Neuronal stem cell (in vitro differentiated cells): Measurements from ENCODE around the gene AGO3.

Experiments used
- DNase-seq: peaks from one replicate; pipeline ENCODE4 v3.0.0-alpha.2; 2013; ENCODE audit warnings: low spot score
- H2AFZ ChIP-seq: one replicate; pipeline ENCODE4 v1.6.1; 2013; ENCODE audit warnings: mild to moderate bottlenecking, low read length, inconsistent platforms
- H2AK5ac ChIP-seq: 2 replicates; pipeline ENCODE4 v1.6.1; 2013; ENCODE audit warnings: low read depth, mild to moderate bottlenecking, inconsistent platforms, low read length, moderate library complexity, mixed read lengths
- H2BK120ac ChIP-seq: 2 replicates; pipeline ENCODE4 v1.6.1; 2013; ENCODE audit warnings: low read depth, mild to moderate bottlenecking, inconsistent platforms, low read length, moderate library complexity, mixed read lengths
- H2BK12ac ChIP-seq: one replicate; pipeline ENCODE4 v1.6.1; 2013; ENCODE audit warnings: low read length, inconsistent platforms
- H2BK15ac ChIP-seq: 2 replicates; pipeline ENCODE4 v1.6.1; 2013; ENCODE audit warnings: mild to moderate bottlenecking, low read length, inconsistent platforms, mixed read lengths
- H2BK5ac ChIP-seq: one replicate; pipeline ENCODE4 v1.6.1; 2013; ENCODE audit warnings: inconsistent platforms, mild to moderate bottlenecking, low read length, moderate library complexity
- H3K14ac ChIP-seq: one replicate; pipeline ENCODE4 v1.6.1; 2013; ENCODE audit warnings: low read length, inconsistent platforms
- H3K18ac ChIP-seq: 2 replicates; pipeline ENCODE4 v1.6.1; 2013; ENCODE audit warnings: low read length, inconsistent platforms
- H3K23ac ChIP-seq: 2 replicates; pipeline ENCODE4 v1.6.1; 2013; ENCODE audit warnings: low read depth, mild to moderate bottlenecking, mixed read lengths, low read length, inconsistent platforms; ENCODE audit not compliant: poor library complexity
- H3K27ac ChIP-seq: replicated peaks from 3 replicates; pipeline ENCODE4 v1.5.1; 2013; ENCODE audit warnings: low read length, inconsistent platforms
- H3K27me3 ChIP-seq, 3 experiments: 2 replicates each; pipeline ENCODE4 v1.6.1; 2013; ENCODE audit warnings: low read length in 3 of 3, mild to moderate bottlenecking in 2 of 3, inconsistent platforms in 1 of 3, low read depth in 1 of 3, mixed read lengths in 1 of 3, moderate library complexity in 1 of 3; ENCODE audit not compliant: control insufficient read depth in 3 of 3, insufficient read depth in 3 of 3
- H3K36me3 ChIP-seq, 2 donors: replicated peaks in 1 of 2; 2 replicates each; pipeline ENCODE4 v1.6.1; 2013; ENCODE audit warnings: low read length in 2 of 2; ENCODE audit not compliant: control insufficient read depth in 2 of 2, insufficient read depth in 2 of 2
- H3K4ac ChIP-seq: 2 replicates; pipeline ENCODE4 v1.6.1; 2013; ENCODE audit warnings: inconsistent platforms, mild to moderate bottlenecking, low read length, moderate library complexity
- H3K4me1 ChIP-seq, 2 donors: 1 replicate in 1 of 2; 2 replicates in 1 of 2; pipeline ENCODE4 v1.6.1; 2013; ENCODE audit warnings: low read length in 2 of 2, low read depth in 1 of 2; ENCODE audit not compliant: control insufficient read depth in 2 of 2, insufficient read depth in 1 of 2
- H3K4me2 ChIP-seq: one replicate; pipeline ENCODE4 v1.6.1; 2013; ENCODE audit warnings: mild to moderate bottlenecking, low read length, inconsistent platforms; ENCODE audit not compliant: insufficient read depth, poor library complexity, severe bottlenecking
- H3K4me3 ChIP-seq, 2 donors: 2 replicates each; pipeline ENCODE4 v1.5.1; 2013; ENCODE audit warnings: low read length in 2 of 2, mild to moderate bottlenecking in 2 of 2, inconsistent platforms in 1 of 2, moderate library complexity in 1 of 2
- H3K79me1 ChIP-seq: one replicate; pipeline ENCODE4 v1.6.1; 2013; ENCODE audit warnings: low read depth, mild to moderate bottlenecking, inconsistent platforms, low read length, moderate library complexity
- H3K9ac ChIP-seq: one replicate; pipeline ENCODE4 v1.6.1; 2013; ENCODE audit warnings: mild to moderate bottlenecking, low read depth, low read length, inconsistent platforms; ENCODE audit not compliant: poor library complexity
- H3K9me3 ChIP-seq, 2 donors: replicated peaks in 1 of 2; 2 replicates each; pipeline versions ENCODE3 to v1.6.1; 2013; ENCODE audit warnings: low read length in 2 of 2, mild to moderate bottlenecking in 2 of 2, inconsistent platforms in 1 of 2, low read depth in 1 of 2, mixed read lengths in 1 of 2, moderate library complexity in 1 of 2; ENCODE audit not compliant: control insufficient read depth in 2 of 2, insufficient read depth in 1 of 2
- H4K8ac ChIP-seq: one replicate; pipeline ENCODE4 v1.6.1; 2013; ENCODE audit warnings: low read depth, mild to moderate bottlenecking, inconsistent platforms, low read length, moderate library complexity
- H4K91ac ChIP-seq: one replicate; pipeline ENCODE4 v1.6.1; 2013; ENCODE audit warnings: low read length, low read depth, mild to moderate bottlenecking, inconsistent platforms; ENCODE audit not compliant: poor library complexity
- WGBS, 2 donors: extraction: QIAGEN DNeasy Blood & Tissue Kit; methylation state at CpG; one replicate each; pipeline ENCODE4 v1.1.7; 2013; ENCODE audit warnings: missing lambda C conversion rate in 2 of 2, mixed read lengths in 1 of 2; ENCODE audit not compliant: insufficient read length in 2 of 2, insufficient replicate concordance in 1 of 2; ENCODE audit errors: extremely low coverage in 2 of 2; 5-methylcytosine and 5-hydroxymethylcytosine counted together

AGO3 gene

DNA sequence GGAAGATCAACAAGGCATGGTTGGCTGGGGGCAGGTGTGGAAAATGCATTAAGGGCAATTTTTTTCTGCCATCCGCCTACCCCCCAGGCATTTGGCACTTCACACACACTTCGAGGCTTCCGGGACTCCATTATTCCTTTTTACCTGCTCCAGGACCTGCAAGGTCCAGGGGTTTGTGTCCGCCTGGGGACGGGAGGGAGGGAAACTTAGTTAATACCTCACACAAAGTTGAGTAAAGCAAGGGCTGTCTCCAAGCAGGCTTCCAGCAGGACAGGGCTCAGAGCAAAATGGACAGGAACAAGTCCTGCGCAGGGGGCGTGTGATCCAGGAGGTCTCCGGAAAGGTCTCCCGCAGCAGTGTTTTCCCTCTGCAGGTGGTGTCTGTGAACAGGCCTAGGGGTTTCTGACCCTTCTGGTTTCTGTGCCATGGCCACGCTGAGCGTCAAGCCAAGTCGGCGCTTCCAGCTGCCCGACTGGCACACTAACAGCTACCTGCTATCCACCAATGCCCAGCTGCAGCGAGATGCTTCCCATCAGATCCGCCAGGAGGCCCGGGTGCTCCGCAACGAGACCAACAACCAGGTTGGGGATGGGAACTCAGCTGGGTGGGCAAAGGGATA lies 153.7 kb downstream of the AGO3 start:
- Histone ChIP-seq H3K27ac (no peak overlapping the region), H4K8ac (no peak overlapping the region)
- no CpG with 5 or more reads among the region's 19 CpGs for WGBS, 2 donors

DNA sequence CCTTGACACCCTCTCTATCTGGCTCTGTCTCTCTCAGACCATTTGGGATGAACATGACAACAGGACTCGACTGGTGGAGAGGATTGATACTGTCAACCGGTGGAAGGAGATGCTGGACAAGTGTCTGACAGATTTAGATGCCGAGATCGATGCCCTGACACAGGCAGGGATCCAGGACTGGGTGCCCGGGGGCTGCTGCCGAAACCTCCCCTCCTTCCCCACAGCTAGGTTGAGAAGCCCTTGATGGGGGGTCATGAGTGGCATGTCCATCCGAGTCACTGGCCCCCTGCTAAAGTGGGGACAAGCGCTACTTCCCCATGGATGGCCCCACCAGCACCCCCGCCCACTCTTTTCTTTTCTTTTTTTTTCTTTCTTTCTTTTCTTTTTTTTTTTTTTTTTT lies 154.2 kb downstream of the AGO3 start:
- Histone ChIP-seq H3K9me3 (no peaks in the 10 kb centered on the region), H3K18ac (no peak overlapping the region), H2AFZ (no peak overlapping the region), H3K79me1 (peaks cover 14% of the 10 kb centered on the region), H2BK120ac (no peak overlapping the region), H2BK12ac (no peak overlapping the region), H3K4me1 (peaks cover 14% of the 10 kb centered on the region in 2 donors), H4K91ac (no peak overlapping the region), H3K27me3 (no peaks in the 10 kb centered on the region), H2AK5ac (no peak overlapping the region), H3K23ac (no peak overlapping the region), H2BK5ac (no peak overlapping the region), H2BK15ac (peak overlapping the region; percentile 7), H3K9ac (no peak overlapping the region), H3K4me3 (no peak overlapping the region), H3K36me3 (peaks cover 15 to 16% of the 10 kb centered on the region in 2 donors), H3K27ac (no peak overlapping the region), H3K4ac (no peak overlapping the region), H3K4me2 (no peak overlapping the region), H3K14ac (no peak overlapping the region), H4K8ac (no peak overlapping the region)
- DNase-seq = no peak
- WGBS, 2 donors = no CpG with 5 or more reads among the region's 9 CpGs

More for the DNA sequence above, 153.7 kb downstream of the AGO3 start:
- H3K79me1 ChIP-seq = peaks cover 13% of the 10 kb centered on the region
- H2BK15ac ChIP-seq = peak overlapping the region; percentile 98
- DNase-seq = no peak
- peaks cover 12% of the 10 kb centered on the region in 2 donors for H3K4me1 ChIP-seq
- peak overlapping the region; percentile 54 to 80 for H3K4me3 ChIP-seq
- peak overlapping the region; percentile 94 for H2AFZ ChIP-seq
- no peak overlapping the region for H3K9ac ChIP-seq
- no peak overlapping the region for H3K14ac ChIP-seq
- no peaks in the 10 kb centered on the region for H3K27me3 ChIP-seq
- H3K9me3 ChIP-seq = no peaks in the 10 kb centered on the region
- H2BK5ac ChIP-seq = peak overlapping the region; percentile 44
- H2BK12ac ChIP-seq = no peak overlapping the region
- peak overlapping the region; percentile 95 for H3K4me2 ChIP-seq
- peak overlapping the region; percentile 20 for H2AK5ac ChIP-seq
- peak overlapping the region; percentile 98 for H3K18ac ChIP-seq
- no peak overlapping the region for H4K91ac ChIP-seq
- no peak overlapping the region for H2BK120ac ChIP-seq
- H3K36me3 ChIP-seq = peaks cover 13 to 15% of the 10 kb centered on the region in 2 donors
- no peak overlapping the region for H3K23ac ChIP-seq
- no peak overlapping the region for H3K4ac ChIP-seq

DNA sequence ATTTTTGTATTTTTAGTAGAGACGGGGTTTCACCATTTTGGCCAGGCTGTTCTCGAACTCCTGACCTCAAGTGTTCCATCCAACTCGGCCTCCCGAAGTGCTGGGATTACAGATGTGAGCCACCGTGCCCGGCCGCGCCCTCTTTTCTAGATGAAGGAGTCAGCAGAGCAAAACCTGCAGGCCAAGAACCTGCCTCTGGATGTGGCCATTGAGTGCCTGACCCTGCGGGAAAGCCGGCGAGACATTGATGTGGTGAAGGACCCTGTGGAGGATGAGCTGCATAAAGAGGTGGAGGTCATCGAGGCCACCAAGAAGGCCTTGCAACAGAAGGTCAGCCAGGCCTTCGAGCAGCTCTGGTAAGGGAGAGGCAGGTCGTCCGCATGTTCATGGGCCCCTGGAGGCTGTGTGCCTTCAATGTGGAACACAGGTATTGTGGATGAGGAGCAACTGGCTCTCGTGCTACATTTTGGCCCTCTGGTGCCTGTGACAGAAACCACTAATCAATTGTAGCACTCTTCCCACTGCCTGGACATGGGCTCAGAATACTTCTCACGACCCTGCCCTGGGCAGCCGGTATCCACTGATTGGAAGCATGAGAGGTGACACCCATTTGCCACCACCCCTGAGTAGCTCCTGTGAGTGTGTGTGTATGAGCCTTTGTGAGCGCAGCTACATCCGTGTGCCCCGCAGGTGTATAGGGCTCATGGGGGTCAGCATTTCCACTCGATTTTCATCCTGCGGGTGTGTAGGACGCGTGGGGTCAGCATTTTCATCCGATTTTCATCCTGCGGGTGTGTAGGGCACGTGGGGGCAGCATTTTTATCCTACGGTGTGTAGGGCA lies 155.0 kb downstream of the AGO3 start:
- no peak overlapping the region for H2BK12ac ChIP-seq
- H3K4me3 ChIP-seq = no peak overlapping the region
- H3K23ac ChIP-seq = no peak overlapping the region
- no peak overlapping the region for H2AK5ac ChIP-seq
- no peak overlapping the region for H4K91ac ChIP-seq
- H3K4ac ChIP-seq = no peak overlapping the region
- peaks cover 14% of the 10 kb centered on the region for H3K79me1 ChIP-seq
- no peaks in the 10 kb centered on the region for H3K9me3 ChIP-seq
- H2AFZ ChIP-seq = peak overlapping the region; percentile 37
- no peak for DNase-seq
- no peak overlapping the region for H3K4me2 ChIP-seq
- no peak overlapping the region for H4K8ac ChIP-seq
- WGBS, 2 donors = no CpG with 5 or more reads among the region's 29 CpGs
- no peak overlapping the region for H3K27ac ChIP-seq
- H3K14ac ChIP-seq = peak overlapping the region; percentile 23
- H2BK5ac ChIP-seq = no peak overlapping the region
- no peak overlapping the region for H3K18ac ChIP-seq
- H3K4me1 ChIP-seq = peaks cover 14% of the 10 kb centered on the region in 2 donors
- peaks cover 15 to 23% of the 10 kb centered on the region in 2 donors for H3K36me3 ChIP-seq
- H2BK120ac ChIP-seq = no peak overlapping the region
- no peak overlapping the region for H2BK15ac ChIP-seq
- H3K27me3 ChIP-seq = no peaks in the 10 kb centered on the region
- no peak overlapping the region for H3K9ac ChIP-seq

DNA sequence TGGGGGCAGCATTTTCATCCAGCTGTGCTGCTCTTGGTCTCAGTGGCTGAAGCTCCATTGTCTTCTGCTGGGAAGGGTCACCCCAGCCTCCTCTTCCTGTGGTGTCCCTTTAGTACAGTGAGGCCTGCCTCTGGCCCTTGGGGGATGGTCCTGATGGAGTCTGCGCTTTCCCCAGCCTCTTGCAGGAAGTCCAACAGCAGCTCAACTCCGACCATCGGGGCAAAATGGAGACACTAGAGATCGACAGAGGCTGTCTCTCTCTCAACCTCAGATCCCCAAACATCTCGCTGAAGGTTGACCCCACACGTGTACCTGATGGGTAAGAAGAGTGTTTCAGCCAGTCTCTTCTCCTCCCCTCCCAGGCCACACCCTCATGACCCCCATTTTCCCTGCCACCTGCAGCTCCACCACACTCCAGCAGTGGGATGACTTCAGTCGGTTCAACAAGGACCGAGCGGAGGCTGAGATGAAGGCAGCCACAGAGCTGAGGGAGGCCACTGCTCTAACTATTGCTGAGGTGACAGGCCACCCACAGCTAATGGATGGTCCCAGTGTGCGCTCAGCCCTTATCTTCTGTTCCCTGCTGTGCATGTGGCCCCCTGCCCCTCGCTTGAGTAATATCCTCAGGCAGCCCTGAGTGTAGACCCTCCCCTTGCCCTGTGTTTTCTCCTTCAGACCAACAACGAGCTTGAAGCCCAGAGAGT lies 155.8 kb downstream of the AGO3 start:
- no peak for DNase-seq
- Histone ChIP-seq H3K79me1 (peaks cover 17% of the 10 kb centered on the region), H2BK12ac (no peak overlapping the region), H2BK5ac (no peak overlapping the region), H3K27me3 (no peaks in the 10 kb centered on the region), H3K14ac (no peak overlapping the region), H3K27ac (no peak overlapping the region), H3K18ac (no peak overlapping the region), H3K4ac (no peak overlapping the region), H3K23ac (peak overlapping the region; percentile 32), H3K4me3 (no peak overlapping the region), H2AFZ (peak overlapping the region; percentile 37), H3K9ac (no peak overlapping the region), H4K8ac (no peak overlapping the region), H3K4me2 (no peak overlapping the region), H3K9me3 (no peaks in the 10 kb centered on the region), H4K91ac (no peak overlapping the region), H2BK120ac (no peak overlapping the region), H2AK5ac (no peak overlapping the region), H3K4me1 (peaks cover 14% of the 10 kb centered on the region in 2 donors), H2BK15ac (no peak overlapping the region), H3K36me3 (peaks cover 20 to 31% of the 10 kb centered on the region in 2 donors)
- no CpG with 5 or more reads among the region's 12 CpGs for WGBS, 2 donors
